ENCODE data around the gene TNIK. TPM values are rescaled to one million over a fixed set of nuclear protein-coding genes. Genes with fewer than 3 reads are reported as not detected.

Gene TNIK
- total RNA-seq, 1 donor from 2014 or later = 35.3 TPM

GRCh38 chr3:171350364-171350763, 109.8 kb downstream of the TNIK start:
- peaks cover 3% of the 10 kb centered on the region for H3K4me1 ChIP-seq
- no peaks in the 10 kb centered on the region for H3K27me3 ChIP-seq
- no peak for DNase-seq
- no peak overlapping the region for H3K4me3 ChIP-seq
- no peaks in the 10 kb centered on the region for H3K36me3 ChIP-seq
- TF ChIP-seq, protein P1, sequence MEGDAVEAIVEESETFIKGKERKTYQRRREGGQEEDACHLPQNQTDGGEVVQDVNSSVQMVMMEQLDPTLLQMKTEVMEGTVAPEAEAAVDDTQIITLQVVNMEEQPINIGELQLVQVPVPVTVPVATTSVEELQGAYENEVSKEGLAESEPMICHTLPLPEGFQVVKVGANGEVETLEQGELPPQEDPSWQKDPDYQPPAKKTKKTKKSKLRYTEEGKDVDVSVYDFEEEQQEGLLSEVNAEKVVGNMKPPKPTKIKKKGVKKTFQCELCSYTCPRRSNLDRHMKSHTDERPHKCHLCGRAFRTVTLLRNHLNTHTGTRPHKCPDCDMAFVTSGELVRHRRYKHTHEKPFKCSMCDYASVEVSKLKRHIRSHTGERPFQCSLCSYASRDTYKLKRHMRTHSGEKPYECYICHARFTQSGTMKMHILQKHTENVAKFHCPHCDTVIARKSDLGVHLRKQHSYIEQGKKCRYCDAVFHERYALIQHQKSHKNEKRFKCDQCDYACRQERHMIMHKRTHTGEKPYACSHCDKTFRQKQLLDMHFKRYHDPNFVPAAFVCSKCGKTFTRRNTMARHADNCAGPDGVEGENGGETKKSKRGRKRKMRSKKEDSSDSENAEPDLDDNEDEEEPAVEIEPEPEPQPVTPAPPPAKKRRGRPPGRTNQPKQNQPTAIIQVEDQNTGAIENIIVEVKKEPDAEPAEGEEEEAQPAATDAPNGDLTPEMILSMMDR (IDR thresholded peaks at IDR 0.05) = no peak
- no peaks in the 10 kb centered on the region for H3K9me3 ChIP-seq
- intact Hi-C loops (cut with DNase I) = no loop called here
- no peak overlapping the region for H3K27ac ChIP-seq
- no peak for ATAC-seq

GRCh38 chr3:171349392-171349791, 110.8 kb downstream of the TNIK start:
- DNase-seq = no peak
- Histone ChIP-seq H3K4me3 (no peak overlapping the region), H3K36me3 (no peaks in the 10 kb centered on the region), H3K9me3 (no peaks in the 10 kb centered on the region), H3K27ac (no peak overlapping the region), H3K27me3 (no peaks in the 10 kb centered on the region), H3K4me1 (peaks cover 3% of the 10 kb centered on the region)
- TF ChIP-seq, protein P1 (IDR thresholded peaks at IDR 0.05) = no peak
- no peak for ATAC-seq
- intact Hi-C loops (cut with DNase I) = no loop called here

DNA sequence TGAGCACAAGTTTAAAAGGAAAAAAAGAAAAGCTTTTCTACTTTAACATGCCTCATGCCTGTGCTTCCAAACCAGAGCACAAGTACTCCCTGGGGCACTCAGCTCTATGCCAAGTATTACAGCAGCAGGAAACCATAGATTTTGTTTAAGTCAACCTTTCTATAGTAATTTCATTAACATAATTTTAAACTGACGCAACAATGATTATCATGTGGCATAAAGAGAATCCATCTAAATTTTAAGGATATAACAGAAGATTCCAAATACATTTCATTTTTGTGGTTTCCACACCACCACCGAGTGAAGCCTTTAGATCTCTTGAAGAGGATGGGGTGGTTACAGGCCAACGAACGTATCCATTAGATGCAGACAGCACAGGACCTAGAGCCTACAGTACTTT, 112.1 kb downstream of the TNIK start:
- no peaks in the 10 kb centered on the region for H3K4me1 ChIP-seq
- no peak overlapping the region for H3K4me3 ChIP-seq
- H3K27me3 ChIP-seq = no peaks in the 10 kb centered on the region
- intact Hi-C loops (cut with DNase I) = no loop called here
- no peak overlapping the region for H3K27ac ChIP-seq
- ATAC-seq = no peak
- TF ChIP-seq, protein P1 (IDR thresholded peaks at IDR 0.05) = no peak
- DNase-seq = no peak
- H3K36me3 ChIP-seq = no peaks in the 10 kb centered on the region
- no peaks in the 10 kb centered on the region for H3K9me3 ChIP-seq

DNA sequence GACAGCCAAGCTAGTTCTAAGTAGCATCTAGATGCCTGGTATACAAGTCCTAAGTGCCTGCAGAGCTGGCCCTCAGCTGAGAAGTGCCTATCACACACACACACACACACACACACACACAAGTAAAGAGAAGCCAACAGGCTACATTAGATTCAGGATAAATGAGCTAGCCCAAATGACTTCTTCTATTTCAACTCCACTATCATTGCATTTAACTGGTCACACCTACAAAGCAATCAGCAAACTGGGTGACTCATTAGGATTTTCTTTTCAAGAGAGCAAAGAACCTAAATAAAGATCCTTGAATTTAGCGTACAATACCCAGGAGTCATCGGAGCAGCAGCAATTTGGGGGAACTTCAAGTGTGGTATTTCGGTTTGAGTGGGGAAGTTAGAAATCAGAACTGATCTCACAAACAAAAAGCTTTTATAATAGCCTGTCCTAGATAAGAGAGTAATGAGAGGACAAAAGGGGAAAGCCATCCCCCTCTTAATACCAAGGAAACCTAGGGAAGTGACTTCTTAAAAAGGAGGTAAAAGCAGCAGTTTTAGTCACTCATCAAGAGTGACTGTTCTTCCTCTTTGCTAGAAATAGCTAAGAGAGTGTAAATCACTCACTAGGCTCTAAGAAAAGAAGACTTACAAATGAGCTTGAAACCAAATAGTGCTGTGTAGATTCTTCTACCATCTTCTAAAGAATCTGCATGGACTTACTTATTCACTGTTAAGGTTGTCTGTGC, 112.7 kb downstream of the TNIK start:
- Histone ChIP-seq H3K4me1 (no peaks in the 10 kb centered on the region), H3K27ac (no peak overlapping the region), H3K27me3 (no peaks in the 10 kb centered on the region), H3K9me3 (no peaks in the 10 kb centered on the region), H3K36me3 (no peaks in the 10 kb centered on the region), H3K4me3 (no peak overlapping the region)
- DNase-seq = no peak
- ATAC-seq = peak; percentile 55
- TF ChIP-seq, protein P1 (IDR thresholded peaks at IDR 0.05) = no peak
- intact Hi-C loops (cut with DNase I) = no loop called here

GRCh38 chr3:171346582-171347300, 113.5 kb downstream of the TNIK start:
- ATAC-seq (peak; percentile 83), DNase-seq (no peak)
- Histone ChIP-seq H3K27ac (no peak overlapping the region), H3K4me1 (no peaks in the 10 kb centered on the region), H3K9me3 (no peaks in the 10 kb centered on the region), H3K27me3 (no peaks in the 10 kb centered on the region), H3K4me3 (no peak overlapping the region), H3K36me3 (no peaks in the 10 kb centered on the region)
- TF ChIP-seq, protein P1 (IDR thresholded peaks at IDR 0.05) = no peak
- intact Hi-C loops (cut with DNase I) = no loop called here

All from upper lobe of right lung (tissue), 1 donor.